IPS DF 4.7 (cell line): Measurements from ENCODE around the gene ADGRG1.

ENCODE experiments used
- DNase-seq: peaks from one replicate; pipeline ENCODE4 v3.0.0-alpha.2; 2013; ENCODE audit warnings: low spot score; ENCODE audit errors: extremely low read depth

ADGRG1 gene

DNA sequence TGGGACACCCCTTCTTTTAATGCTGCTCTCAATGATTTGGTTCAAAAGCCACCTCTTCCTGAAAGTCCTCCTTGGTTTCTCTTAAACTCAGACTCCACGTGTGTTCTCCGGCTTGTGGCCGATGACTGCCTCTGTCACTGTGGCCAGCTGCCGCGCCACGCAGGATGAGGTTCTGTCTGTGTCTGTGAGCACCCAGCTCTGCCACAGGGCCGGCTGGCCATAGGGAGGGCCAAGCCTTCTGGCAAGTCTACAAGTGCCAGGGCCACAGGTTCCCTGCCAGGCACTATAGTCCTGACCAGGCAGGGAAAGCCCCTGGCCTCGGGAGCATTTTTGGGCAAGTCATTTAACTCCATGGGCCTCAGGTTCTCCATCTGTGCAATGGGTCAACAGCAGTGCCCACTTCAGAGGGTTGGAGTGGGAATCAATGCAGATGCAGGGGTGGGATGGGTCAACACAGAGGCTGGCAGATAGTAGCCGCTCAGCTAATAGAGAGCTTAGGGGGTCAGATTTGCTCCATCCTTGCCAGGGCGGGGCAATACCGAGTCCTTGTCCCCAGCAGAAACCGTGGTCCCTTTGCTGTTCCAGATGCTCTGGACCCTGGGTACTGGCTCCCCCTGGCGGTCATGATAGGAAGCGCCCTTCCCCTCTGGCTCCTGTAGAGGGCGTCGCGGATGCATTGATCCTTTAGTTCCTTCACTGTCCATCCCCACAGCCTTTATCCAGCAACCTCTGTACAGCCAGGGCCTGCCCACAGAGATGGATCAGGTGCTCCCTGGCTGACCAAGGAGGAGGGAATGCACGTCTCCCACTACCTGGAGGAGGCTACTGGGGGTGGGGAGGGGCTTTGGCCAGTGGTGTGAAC lies 20.4 kb downstream of the ADGRG1 start:
- peak; percentile 36 for DNase-seq

GRCh38 chr16:57649443-57649751 lies 21.0 kb downstream of the ADGRG1 start:
- DNase-seq: no peak

DNA sequence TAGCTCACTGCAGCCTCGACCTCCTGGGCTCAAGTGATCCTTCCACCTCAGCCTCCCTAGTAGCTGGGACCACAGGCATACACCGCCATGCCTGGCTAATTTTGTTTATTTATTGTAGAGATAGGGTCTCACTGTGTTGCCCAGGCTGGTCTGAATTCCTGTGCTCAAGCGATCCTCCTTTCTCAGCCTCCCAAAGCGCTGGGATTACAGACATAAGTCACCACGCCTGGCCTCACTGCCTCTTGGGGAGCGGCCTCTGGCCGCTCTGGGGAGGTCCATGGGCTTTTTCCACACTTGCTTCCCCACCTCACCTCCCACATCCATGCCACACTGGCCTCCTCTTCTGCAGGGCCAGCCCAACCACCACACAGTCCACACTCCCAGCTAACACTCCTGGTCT lies 21.4 kb downstream of the ADGRG1 start:
- no peak for DNase-seq

DNA sequence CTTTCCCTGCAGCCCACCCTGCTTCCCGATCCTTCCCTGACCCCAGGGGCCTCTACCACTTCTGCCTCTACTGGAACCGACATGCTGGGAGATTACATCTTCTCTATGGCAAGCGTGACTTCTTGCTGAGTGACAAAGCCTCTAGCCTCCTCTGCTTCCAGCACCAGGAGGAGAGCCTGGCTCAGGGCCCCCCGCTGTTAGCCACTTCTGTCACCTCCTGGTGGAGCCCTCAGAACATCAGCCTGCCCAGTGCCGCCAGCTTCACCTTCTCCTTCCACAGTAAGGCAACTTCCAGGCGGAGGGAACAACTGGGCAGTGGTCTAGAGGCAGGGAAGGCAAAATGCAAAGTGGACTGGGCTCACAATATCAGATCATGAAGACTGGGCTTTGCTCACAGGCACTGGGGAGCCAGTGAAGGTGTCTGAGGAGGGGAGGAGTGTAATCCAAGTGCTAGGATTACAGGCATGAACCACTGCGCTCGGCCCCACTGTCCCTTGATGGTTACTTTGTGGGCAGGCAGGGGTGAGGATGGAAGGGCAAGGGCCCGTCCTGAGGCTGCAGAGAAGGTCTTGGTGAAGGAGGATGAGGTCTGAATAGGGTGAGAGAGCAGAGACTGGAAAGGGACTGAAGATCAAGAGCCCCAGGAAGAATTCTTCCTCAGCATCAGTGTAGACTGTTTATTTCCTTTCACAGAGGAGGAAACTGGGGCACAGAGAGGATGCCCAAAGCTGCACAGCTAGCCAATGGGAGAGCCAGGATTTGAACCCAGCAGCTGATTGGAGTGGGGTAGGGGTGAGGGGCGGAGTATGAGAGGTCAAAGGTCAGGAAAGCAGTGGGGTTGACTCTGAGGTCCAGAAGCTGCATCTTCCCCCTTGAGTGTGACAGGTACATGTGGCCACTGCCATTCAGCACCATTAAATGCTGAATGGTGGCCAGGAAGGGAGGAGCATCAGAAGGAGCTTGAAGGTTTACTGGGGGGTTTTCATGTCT lies 23.2 kb downstream of the ADGRG1 start:
- DNase-seq: no peak

DNA sequence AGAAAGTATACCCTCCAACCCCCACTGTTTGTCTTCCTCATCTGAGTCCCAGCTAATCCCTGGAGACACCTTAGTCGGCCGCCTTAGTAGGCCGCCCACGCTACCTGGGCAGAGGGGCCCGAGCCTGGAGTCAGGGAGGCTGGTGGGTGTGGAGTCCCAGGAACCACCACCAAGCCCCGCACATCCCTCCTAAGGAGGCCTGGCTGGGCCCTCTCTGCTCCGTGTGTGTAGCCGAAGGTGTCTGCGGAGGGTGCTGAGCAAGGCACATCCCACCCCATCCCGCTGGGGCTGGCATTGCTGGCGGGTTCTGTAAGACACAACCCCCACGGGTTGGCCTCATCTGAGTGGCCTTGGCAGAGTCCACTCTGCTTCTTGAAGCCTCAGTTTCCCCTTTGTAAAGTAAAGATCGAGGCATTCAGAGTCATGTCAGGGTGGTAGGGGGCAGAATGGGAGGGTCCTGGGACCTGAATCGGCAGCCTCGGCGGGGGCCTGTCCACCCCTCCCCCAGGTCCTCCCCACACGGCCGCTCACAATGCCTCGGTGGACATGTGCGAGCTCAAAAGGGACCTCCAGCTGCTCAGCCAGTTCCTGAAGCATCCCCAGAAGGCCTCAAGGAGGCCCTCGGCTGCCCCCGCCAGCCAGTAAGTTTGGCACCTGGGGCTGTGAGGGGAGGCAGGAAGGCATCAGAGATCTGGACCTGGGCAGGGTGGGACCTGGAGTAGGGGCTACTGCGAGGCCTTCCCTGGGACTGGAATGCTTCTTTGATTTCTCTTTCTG lies 24.5 kb downstream of the ADGRG1 start:
- no peak for DNase-seq

DNA sequence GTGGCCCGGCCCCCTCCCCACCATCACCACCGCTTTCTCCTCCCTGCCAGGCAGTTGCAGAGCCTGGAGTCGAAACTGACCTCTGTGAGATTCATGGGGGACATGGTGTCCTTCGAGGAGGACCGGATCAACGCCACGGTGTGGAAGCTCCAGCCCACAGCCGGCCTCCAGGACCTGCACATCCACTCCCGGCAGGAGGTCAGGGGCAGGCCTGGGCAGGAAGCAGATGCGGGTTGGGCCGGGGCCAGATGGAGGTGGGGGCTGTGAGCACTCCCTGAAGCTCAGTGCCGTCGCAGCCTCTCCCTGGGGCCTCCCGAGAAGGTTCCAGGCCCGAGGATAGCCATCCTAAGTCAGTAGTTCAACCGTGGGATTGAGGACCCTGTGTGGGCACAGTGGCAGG lies 25.5 kb downstream of the ADGRG1 start:
- no peak for DNase-seq

GRCh38 chr16:57656342-57656955 lies 28.0 kb downstream of the ADGRG1 start:
- no peak for DNase-seq

GRCh38 chr16:57657228-57657627 lies 28.8 kb downstream of the ADGRG1 start:
- DNase-seq: no peak

- DNase-seq: no peak
These were observed 29.9 kb downstream of the ADGRG1 start for GRCh38 chr16:57658130-57658877.

- DNase-seq: no peak
These were observed 30.6 kb downstream of the ADGRG1 start for GRCh38 chr16:57658878-57659674.

DNA sequence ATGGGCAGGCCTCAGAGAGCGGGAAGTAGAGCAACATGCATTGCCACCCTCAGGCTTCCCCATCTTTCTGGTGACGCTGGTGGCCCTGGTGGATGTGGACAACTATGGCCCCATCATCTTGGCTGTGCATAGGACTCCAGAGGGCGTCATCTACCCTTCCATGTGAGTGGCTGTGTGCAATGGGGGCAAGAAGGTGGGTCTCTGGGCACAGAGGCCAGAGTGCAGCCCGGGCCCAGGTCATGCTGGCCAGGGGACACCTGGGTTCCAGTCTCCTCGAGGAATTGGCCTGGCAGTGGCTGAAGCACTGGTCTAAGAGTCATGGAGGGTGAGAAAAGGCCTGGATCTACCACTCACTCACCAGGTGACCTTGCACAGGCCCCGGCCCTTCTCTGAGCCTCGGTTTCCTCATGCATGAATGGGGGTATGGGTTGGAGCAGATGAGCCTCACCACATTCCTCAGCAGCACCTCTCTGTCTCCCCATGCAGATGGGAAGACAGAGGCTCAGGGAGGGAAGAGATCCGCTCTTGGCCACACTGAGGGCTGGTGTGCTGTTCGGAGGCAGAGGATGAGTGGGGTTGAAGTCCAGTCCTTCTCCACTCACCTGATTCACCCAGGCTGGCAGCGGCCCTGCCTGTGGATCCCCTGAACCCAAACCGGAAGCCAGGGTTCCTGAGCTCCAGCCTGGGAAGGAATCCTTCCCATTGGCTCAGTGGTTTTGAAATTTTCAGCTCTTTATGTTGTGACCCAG lies 32.5 kb downstream of the ADGRG1 start:
- no peak for DNase-seq

DNA sequence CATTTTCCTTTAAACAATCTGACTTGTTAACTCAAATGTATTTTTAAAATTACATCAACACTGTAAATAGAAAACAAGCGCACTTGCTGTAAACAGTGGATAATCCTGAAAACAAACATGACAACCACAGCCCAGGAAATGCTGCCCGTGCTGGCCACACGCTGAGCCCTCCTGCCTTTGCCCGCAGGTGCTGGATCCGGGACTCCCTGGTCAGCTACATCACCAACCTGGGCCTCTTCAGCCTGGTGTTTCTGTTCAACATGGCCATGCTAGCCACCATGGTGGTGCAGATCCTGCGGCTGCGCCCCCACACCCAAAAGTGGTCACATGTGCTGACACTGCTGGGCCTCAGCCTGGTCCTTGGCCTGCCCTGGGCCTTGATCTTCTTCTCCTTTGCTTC lies 33.1 kb downstream of the ADGRG1 start:
- DNase-seq: no peak

- DNase-seq: no peak
These were observed 33.8 kb downstream of the ADGRG1 start for GRCh38 chr16:57661936-57662906.

DNA sequence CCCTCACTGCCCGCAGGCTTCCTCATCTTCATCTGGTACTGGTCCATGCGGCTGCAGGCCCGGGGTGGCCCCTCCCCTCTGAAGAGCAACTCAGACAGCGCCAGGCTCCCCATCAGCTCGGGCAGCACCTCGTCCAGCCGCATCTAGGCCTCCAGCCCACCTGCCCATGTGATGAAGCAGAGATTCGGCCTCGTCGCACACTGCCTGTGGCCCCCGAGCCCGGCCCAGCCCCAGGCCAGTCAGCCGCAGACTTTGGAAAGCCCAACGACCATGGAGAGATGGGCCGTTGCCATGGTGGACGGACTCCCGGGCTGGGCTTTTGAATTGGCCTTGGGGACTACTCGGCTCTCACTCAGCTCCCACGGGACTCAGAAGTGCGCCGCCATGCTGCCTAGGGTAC lies 35.0 kb downstream of the ADGRG1 start:
- no peak for DNase-seq

GRCh38 chr16:57663917-57664661 lies 35.7 kb downstream of the ADGRG1 start:
- DNase-seq: no peak

GRCh38 chr16:57664662-57665025 lies 36.2 kb downstream of the ADGRG1 start:
- no peak for DNase-seq

DNA sequence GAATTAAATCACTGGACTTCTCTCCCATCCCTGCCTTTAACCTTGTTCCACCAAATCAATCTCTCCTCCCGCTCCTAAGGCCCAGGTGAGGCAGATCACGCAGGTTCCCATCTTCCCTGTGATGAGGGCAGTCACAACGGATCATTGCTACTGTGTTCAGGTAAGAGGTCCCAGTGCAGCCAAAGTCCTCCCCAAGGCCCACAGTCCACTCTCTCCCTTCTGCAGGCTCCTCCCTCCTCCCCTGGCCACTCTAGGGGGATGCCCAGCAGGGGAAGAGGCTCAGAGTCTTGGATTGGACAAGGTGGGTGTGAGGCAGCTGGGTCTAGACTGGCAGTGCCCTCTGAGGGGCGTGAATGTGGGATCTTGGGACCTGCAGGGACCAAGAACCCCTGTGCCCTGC lies 37.1 kb downstream of the ADGRG1 start:
- DNase-seq: no peak
